OCI-LY1 (cell line): ENCODE measurements around the gene GSG1L.

Experiments used
- CTCF ChIP-seq: fragments of 200-600 bp; sonication (generic), shearing (Covaris generic); IDR thresholded peaks from 2 replicates; pipeline ENCODE4 v1.5.1; 2017; ENCODE audit warnings: mild to moderate bottlenecking, antibody characterized with exemption, low read length, moderate library complexity, mixed read lengths
- EZH2 ChIP-seq: fragments of 200-600 bp; sonication (generic), shearing (Covaris generic); IDR thresholded peaks from 2 replicates; pipeline ENCODE4 v1.8.0; 2017; ENCODE audit warnings: borderline replicate concordance, mixed run types, mild to moderate bottlenecking, antibody characterized with exemption, low read length, moderate library complexity, mixed read lengths

- TF ChIP-seq CTCF: no peak
- TF ChIP-seq EZH2: no peak
Measured at GRCh38 chr16:27847030-27847550, 216.4 kb downstream of the GSG1L start.
